ENCODE results near the gene HOMER1. TPM values are rescaled to one million over a fixed set of nuclear protein-coding genes. Genes with fewer than 3 reads are reported as not detected.

Gene HOMER1
- total RNA-seq, 1 experiment from 2014 or later, result 17.2 TPM

- TF ChIP-seq, protein P1, sequence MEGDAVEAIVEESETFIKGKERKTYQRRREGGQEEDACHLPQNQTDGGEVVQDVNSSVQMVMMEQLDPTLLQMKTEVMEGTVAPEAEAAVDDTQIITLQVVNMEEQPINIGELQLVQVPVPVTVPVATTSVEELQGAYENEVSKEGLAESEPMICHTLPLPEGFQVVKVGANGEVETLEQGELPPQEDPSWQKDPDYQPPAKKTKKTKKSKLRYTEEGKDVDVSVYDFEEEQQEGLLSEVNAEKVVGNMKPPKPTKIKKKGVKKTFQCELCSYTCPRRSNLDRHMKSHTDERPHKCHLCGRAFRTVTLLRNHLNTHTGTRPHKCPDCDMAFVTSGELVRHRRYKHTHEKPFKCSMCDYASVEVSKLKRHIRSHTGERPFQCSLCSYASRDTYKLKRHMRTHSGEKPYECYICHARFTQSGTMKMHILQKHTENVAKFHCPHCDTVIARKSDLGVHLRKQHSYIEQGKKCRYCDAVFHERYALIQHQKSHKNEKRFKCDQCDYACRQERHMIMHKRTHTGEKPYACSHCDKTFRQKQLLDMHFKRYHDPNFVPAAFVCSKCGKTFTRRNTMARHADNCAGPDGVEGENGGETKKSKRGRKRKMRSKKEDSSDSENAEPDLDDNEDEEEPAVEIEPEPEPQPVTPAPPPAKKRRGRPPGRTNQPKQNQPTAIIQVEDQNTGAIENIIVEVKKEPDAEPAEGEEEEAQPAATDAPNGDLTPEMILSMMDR (IDR thresholded peaks at IDR 0.05; ENCODE audit: unreplicated experiment), result no peak
- intact Hi-C loops (cut with micrococcal nuclease), result no loop called here
- CTCF ChIA-PET, result interaction anchor here (1.2 kb wide), 1 partner anchor 44 kb away, joined by 6 read pairs; no protein-coding TSS in a partner anchor
- Mint-ChIP-seq H3K27ac (ENCODE audit: low read depth, unreplicated experiment) (no peak overlapping the region), H3K4me1 (ENCODE audit: insufficient read depth, unreplicated experiment) (peaks cover 47% of the 10 kb centered on the region), H3K27me3 (ENCODE audit: insufficient read depth, unreplicated experiment) (no peaks in the 10 kb centered on the region), H3K4me3 (ENCODE audit: unreplicated experiment) (peak overlapping the region; percentile 0), H3K9me3 (ENCODE audit: unreplicated experiment) (no peaks in the 10 kb centered on the region), H3K36me3 (ENCODE audit: insufficient read depth, unreplicated experiment) (no peaks in the 10 kb centered on the region)
- no TSS peak for BruUV-seq (replicated peaks)
- DNase-seq (ENCODE audit: unreplicated experiment), result no peak
- POLR2A ChIA-PET, result interaction anchor here (0.6 to 8.4 kb wide), 5 partner anchors 9 to 271 kb away, joined by 3 to 235 read pairs (median 3); partner anchors contain the start of gene JMY
Observed at GRCh38 chr5:79508354-79508753, 5.6 kb downstream of the HOMER1 start.

DNA sequence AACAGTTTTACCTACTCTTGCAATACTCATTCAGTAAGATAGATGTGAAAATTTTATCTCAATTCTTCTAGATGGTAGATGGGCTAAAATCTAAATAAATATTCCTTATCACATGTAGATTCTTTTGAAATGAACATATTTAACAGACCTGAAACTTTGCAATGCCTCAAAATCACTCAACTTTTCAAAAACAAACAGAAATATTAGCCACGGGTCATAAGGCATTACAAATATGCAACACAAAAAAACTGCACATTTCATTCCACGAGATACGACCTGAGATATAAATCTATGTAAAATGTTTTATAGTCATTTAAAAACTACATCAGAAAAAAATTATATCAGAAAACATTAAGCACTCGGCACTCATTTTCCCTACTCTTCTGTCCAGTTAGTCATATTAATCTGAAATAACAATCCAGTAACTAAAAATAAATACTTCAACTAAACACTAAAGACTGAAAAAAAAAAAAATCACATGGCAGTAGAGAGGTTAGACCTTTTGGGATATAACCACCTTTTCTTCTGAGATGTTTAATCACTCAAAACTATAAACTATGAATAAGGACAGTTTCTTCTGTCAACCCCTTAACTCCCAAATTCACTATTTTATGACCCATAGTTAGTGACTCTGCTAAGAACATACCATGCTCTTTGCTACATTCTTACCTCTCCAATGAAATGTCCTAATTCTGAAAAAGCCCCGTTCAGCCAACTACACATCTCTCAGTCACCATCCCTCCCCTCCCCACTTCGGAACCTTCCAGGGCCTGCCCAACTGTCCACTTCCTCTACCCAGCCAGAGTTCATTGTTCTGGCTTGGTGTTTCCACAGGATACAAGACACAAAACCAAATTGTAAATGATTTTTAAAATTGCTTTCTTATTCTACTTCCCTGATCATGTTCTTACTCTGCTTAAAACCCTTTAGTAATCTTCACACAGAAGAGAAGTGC, 6.4 kb downstream of the HOMER1 start:
- H3K4me1 Mint-ChIP-seq (ENCODE audit: insufficient read depth, unreplicated experiment), result peaks cover 47% of the 10 kb centered on the region
- H3K4me3 Mint-ChIP-seq (ENCODE audit: unreplicated experiment), result no peak overlapping the region
- intact Hi-C loops (cut with micrococcal nuclease), result no loop called here
- H3K9me3 Mint-ChIP-seq (ENCODE audit: unreplicated experiment), result no peaks in the 10 kb centered on the region
- H3K27ac Mint-ChIP-seq (ENCODE audit: low read depth, unreplicated experiment), result no peak overlapping the region
- ChIA-PET POLR2A (interaction anchor here (0.6 to 8.4 kb wide), 2 partner anchors 8 to 126 kb away, joined by 3 to 235 read pairs; no protein-coding TSS in a partner anchor), CTCF (no interaction called here)
- no peak for DNase-seq (ENCODE audit: unreplicated experiment)
- TF ChIP-seq, protein P1 (IDR thresholded peaks at IDR 0.05; ENCODE audit: unreplicated experiment), result no peak
- H3K27me3 Mint-ChIP-seq (ENCODE audit: insufficient read depth, unreplicated experiment), result no peaks in the 10 kb centered on the region
- H3K36me3 Mint-ChIP-seq (ENCODE audit: insufficient read depth, unreplicated experiment), result no peaks in the 10 kb centered on the region
- no TSS peak for BruUV-seq (replicated peaks)

DNA sequence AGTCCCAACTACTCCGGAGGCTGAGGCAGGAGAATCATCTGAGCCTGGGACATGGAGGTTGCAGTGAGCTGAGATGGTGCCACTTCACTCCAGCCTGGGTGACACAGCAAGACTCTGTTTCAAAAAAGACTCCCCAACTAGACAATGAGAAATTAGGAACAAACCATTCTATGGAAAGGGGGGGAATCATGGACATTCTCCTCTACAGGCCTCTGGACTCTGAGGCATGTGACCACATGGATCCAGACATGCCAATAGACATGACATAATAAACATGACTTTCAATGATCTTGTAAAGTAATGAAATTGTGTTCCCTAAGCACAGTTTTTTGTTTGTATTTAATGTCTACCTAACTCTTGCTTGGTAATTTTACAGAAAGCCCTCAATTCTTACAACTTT, 8.8 kb downstream of the HOMER1 start:
- Mint-ChIP-seq H3K9me3 (ENCODE audit: unreplicated experiment) (no peaks in the 10 kb centered on the region), H3K4me1 (ENCODE audit: insufficient read depth, unreplicated experiment) (peaks cover 33% of the 10 kb centered on the region), H3K36me3 (ENCODE audit: insufficient read depth, unreplicated experiment) (no peaks in the 10 kb centered on the region), H3K27me3 (ENCODE audit: insufficient read depth, unreplicated experiment) (no peaks in the 10 kb centered on the region), H3K27ac (ENCODE audit: low read depth, unreplicated experiment) (peak overlapping the region; percentile 37), H3K4me3 (ENCODE audit: unreplicated experiment) (no peak overlapping the region)
- TF ChIP-seq, protein P1 (IDR thresholded peaks at IDR 0.05; ENCODE audit: unreplicated experiment), result no peak
- ChIA-PET CTCF (interaction anchor here (0.7 kb wide), 1 partner anchor 31 kb away, joined by 3 read pairs; no protein-coding TSS in a partner anchor), POLR2A (interaction anchor here (1.1 to 13.3 kb wide), 2 partner anchors 7 to 10 kb away, joined by 8 to 235 read pairs; partner anchors contain the start of gene HOMER1)
- DNase-seq (ENCODE audit: unreplicated experiment), result no peak
- intact Hi-C loops (cut with micrococcal nuclease), result no loop called here
- no TSS peak for BruUV-seq (replicated peaks)

- Mint-ChIP-seq H3K4me3 (ENCODE audit: unreplicated experiment) (no peak overlapping the region), H3K9me3 (ENCODE audit: unreplicated experiment) (no peaks in the 10 kb centered on the region), H3K27ac (ENCODE audit: low read depth, unreplicated experiment) (peak overlapping the region; percentile 37), H3K27me3 (ENCODE audit: insufficient read depth, unreplicated experiment) (no peaks in the 10 kb centered on the region), H3K36me3 (ENCODE audit: insufficient read depth, unreplicated experiment) (no peaks in the 10 kb centered on the region), H3K4me1 (ENCODE audit: insufficient read depth, unreplicated experiment) (peaks cover 33% of the 10 kb centered on the region)
- no peak for DNase-seq (ENCODE audit: unreplicated experiment)
- ChIA-PET CTCF (interaction anchor here (0.7 to 0.9 kb wide), 2 partner anchors 44 to 923 kb away, joined by 3 to 4 read pairs; no protein-coding TSS in a partner anchor), POLR2A (interaction anchor here (0.6 to 13.3 kb wide), 7 partner anchors 8 to 905 kb away, joined by 3 to 235 read pairs (median 3); partner anchors contain the start of genes ARSB and HOMER1)
- no TSS peak for BruUV-seq (replicated peaks)
- TF ChIP-seq, protein P1 (IDR thresholded peaks at IDR 0.05; ENCODE audit: unreplicated experiment), result no peak
- intact Hi-C loops (cut with micrococcal nuclease), result no loop called here
Observed at GRCh38 chr5:79503794-79504495, 10.0 kb downstream of the HOMER1 start.

All from MCF 10A (cell line).